SH-SY5Y (cell line): ENCODE measurements around the gene ELP1.

ENCODE experiments used
- GATA2 ChIP-seq: IDR thresholded peaks from 2 replicates; pipeline ENCODE4 v1.6.1; 2011; ENCODE audit warnings: mild to moderate bottlenecking, low read depth, low read length
- GATA3 ChIP-seq: IDR thresholded peaks from 2 replicates; pipeline ENCODE4 v1.6.1; 2011; ENCODE audit warnings: low read depth, mild to moderate bottlenecking, low read length, moderate library complexity

Gene ELP1

GRCh38 chr9:108905494-108905893 lies 28.4 kb downstream of the ELP1 start:
- no peak for TF ChIP-seq GATA3
- no peak for TF ChIP-seq GATA2

- TF ChIP-seq GATA3 (no peak), GATA2 (no peak)
Observed at GRCh38 chr9:108904161-108904560, 29.8 kb downstream of the ELP1 start.

GRCh38 chr9:108903420-108904103 lies 30.4 kb downstream of the ELP1 start:
- TF ChIP-seq GATA2 = no peak
- TF ChIP-seq GATA3 = no peak

GRCh38 chr9:108900176-108900575 lies 33.7 kb downstream of the ELP1 start:
- TF ChIP-seq GATA2 (no peak), GATA3 (no peak)

- TF ChIP-seq GATA2 (no peak), GATA3 (no peak)
Observed at GRCh38 chr9:108897324-108898096, 36.4 kb downstream of the ELP1 start.

- no peak for TF ChIP-seq GATA2
- no peak for TF ChIP-seq GATA3
Observed at GRCh38 chr9:108894225-108894997, 39.5 kb downstream of the ELP1 start.

GRCh38 chr9:108889649-108890067 lies 44.3 kb downstream of the ELP1 start:
- no peak for TF ChIP-seq GATA3

GRCh38 chr9:108885643-108886348 lies 48.1 kb downstream of the ELP1 start:
- TF ChIP-seq GATA2 = no peak
- no peak for TF ChIP-seq GATA3

GRCh38 chr9:108884701-108885100 lies 49.2 kb downstream of the ELP1 start:
- no peak for TF ChIP-seq GATA3
- TF ChIP-seq GATA2 = no peak

- no peak for TF ChIP-seq GATA3
- TF ChIP-seq GATA2 = no peak
Observed at GRCh38 chr9:108883085-108883484, 50.8 kb downstream of the ELP1 start.

GRCh38 chr9:108882052-108882888 lies 51.7 kb downstream of the ELP1 start:
- TF ChIP-seq GATA2 = no peak
- TF ChIP-seq GATA3 = no peak

GRCh38 chr9:108880738-108881316 lies 53.1 kb downstream of the ELP1 start:
- TF ChIP-seq GATA3 = no peak
- TF ChIP-seq GATA2 = no peak

- TF ChIP-seq GATA2 (no peak), GATA3 (no peak)
Observed at GRCh38 chr9:108877524-108877923, 56.4 kb downstream of the ELP1 start.
